GM23338 (cell line): ENCODE data around the gene RNF223. TPM values are rescaled to one million over a fixed set of nuclear protein-coding genes. Genes with fewer than 3 reads are reported as not detected.

Source experiments
- ATAC-seq: fragments of 200-7000 bp; cut with Tn5 transposase; 3 replicates; pipeline ENCODE4 v1.9.1; 2020
- DNase-seq: peaks from one replicate; pipeline ENCODE4 v3.0.0-alpha.2; 2015; ENCODE audit warnings: low spot score
- H2AFZ ChIP-seq: fragments of 200-600 bp; sonication (generic); 2 replicates; pipeline ENCODE4 v1.8.0; 2016; ENCODE audit warnings: antibody characterized with exemption, mild to moderate bottlenecking, moderate library complexity
- H3F3A ChIP-seq: fragments of 200-600 bp; sonication (generic); replicated peaks from 2 replicates; pipeline ENCODE4 v1.8.0; 2017; ENCODE audit warnings: antibody characterized with exemption, mixed run types, low read depth
- H3K27ac ChIP-seq: fragments of 200-600 bp; sonication (generic); 2 replicates; pipeline ENCODE4 v1.6.1; 2016; ENCODE audit warnings: low read depth
- H3K27me3 ChIP-seq: fragments of 200-600 bp; sonication (generic); 2 replicates; pipeline ENCODE4 v1.8.0; 2016; ENCODE audit warnings: mild to moderate bottlenecking, mixed run types, moderate library complexity; ENCODE audit not compliant: insufficient read depth
- H3K36me3 ChIP-seq: fragments of 200-600 bp; sonication (generic); 2 replicates; pipeline ENCODE4 v1.8.0; 2016; ENCODE audit warnings: mild to moderate bottlenecking; ENCODE audit not compliant: insufficient read depth
- H3K4me1 ChIP-seq: fragments of 200-600 bp; sonication (generic); 2 replicates; pipeline ENCODE4 v1.8.0; 2016; ENCODE audit warnings: mild to moderate bottlenecking, moderate library complexity; ENCODE audit not compliant: insufficient read depth
- H3K4me2 ChIP-seq: fragments of 200-600 bp; sonication (generic); 2 replicates; pipeline ENCODE4 v1.7.1; 2017; ENCODE audit warnings: mixed run types
- H3K4me3 ChIP-seq: fragments of 200-600 bp; sonication (generic); 2 replicates; pipeline ENCODE4 v1.6.1; 2016; ENCODE audit warnings: mixed run types
- H3K79me2 ChIP-seq: fragments of 200-600 bp; sonication (generic); replicated peaks from 2 replicates; pipeline ENCODE4 v1.8.0; 2017; ENCODE audit warnings: mild to moderate bottlenecking; ENCODE audit not compliant: insufficient read depth
- H3K9me2 ChIP-seq: fragments of 200-600 bp; sonication (generic); 2 replicates; pipeline ENCODE4 v1.8.0; 2017; ENCODE audit not compliant: insufficient read depth
- H4K20me1 ChIP-seq: fragments of 200-600 bp; sonication (generic); replicated peaks from 2 replicates; pipeline ENCODE4 v1.8.0; 2017; ENCODE audit warnings: mild to moderate bottlenecking; ENCODE audit not compliant: insufficient read depth
- H3K27ac Mint-ChIP-seq: 2 replicates; pipeline ENCODE4 v1.8.0; 2020; ENCODE audit warnings: inconsistent platforms, mild to moderate bottlenecking, moderate library complexity, mixed read lengths
- H3K27me3 Mint-ChIP-seq: 3 replicates; pipeline ENCODE4 v1.8.0; 2022; ENCODE audit warnings: low read depth, mild to moderate bottlenecking, moderate library complexity, mixed read lengths, inconsistent platforms; ENCODE audit not compliant: insufficient read depth, poor library complexity
- H3K36me3 Mint-ChIP-seq: 3 replicates; pipeline ENCODE4 v1.8.0; 2021; ENCODE audit warnings: low read depth, mild to moderate bottlenecking, inconsistent platforms, moderate library complexity, mixed read lengths
- H3K4me1 Mint-ChIP-seq: 3 replicates; pipeline ENCODE4 v1.8.0; 2020; ENCODE audit warnings: mild to moderate bottlenecking, inconsistent platforms, mixed read lengths
- H3K4me3 Mint-ChIP-seq: 3 replicates; pipeline ENCODE4 v1.8.0; 2021; ENCODE audit warnings: moderate library complexity, mild to moderate bottlenecking, inconsistent platforms, mixed read lengths
- H3K9me3 Mint-ChIP-seq: 3 replicates; pipeline ENCODE4 v1.8.0; 2020; ENCODE audit warnings: moderate library complexity, mild to moderate bottlenecking, inconsistent platforms, mixed read lengths
- CREB1 ChIP-seq: fragments of 250-450 bp; sonication (Bioruptor Pico); IDR thresholded peaks from 2 replicates; pipeline ENCODE4 v1.5.0; 2020; ENCODE audit warnings: low read depth, mild to moderate bottlenecking, moderate library complexity
- EZH2 ChIP-seq: fragments of 200-600 bp; sonication (generic); IDR thresholded peaks from one replicate; pipeline ENCODE4 v1.8.0; 2017; ENCODE audit warnings: antibody characterized with exemption, mild to moderate bottlenecking, low read depth; ENCODE audit not compliant: unreplicated experiment
- EZH2phosphoT487 ChIP-seq: fragments of 200-600 bp; sonication (generic); IDR thresholded peaks from one replicate; pipeline ENCODE4 v1.8.1; 2018; ENCODE audit warnings: antibody characterized with exemption; ENCODE audit not compliant: unreplicated experiment
- JUNB ChIP-seq: IDR thresholded peaks from one replicate; pipeline ENCODE4 v1.6.1; 2016; ENCODE audit warnings: antibody characterized with exemption; ENCODE audit not compliant: unreplicated experiment
- NANOG ChIP-seq: IDR thresholded peaks from 2 replicates; pipeline ENCODE4 v1.6.1; 2016; ENCODE audit warnings: antibody characterized with exemption, borderline replicate concordance
- POLR2AphosphoS5 ChIP-seq: IDR thresholded peaks from 2 replicates; pipeline ENCODE4 v1.6.1; 2016; ENCODE audit warnings: antibody characterized with exemption, low read depth
- REST ChIP-seq: IDR thresholded peaks from one replicate; pipeline ENCODE4 v1.6.1; 2018; ENCODE audit warnings: antibody characterized with exemption; ENCODE audit not compliant: unreplicated experiment
- STAT1 ChIP-seq: IDR thresholded peaks from one replicate; pipeline ENCODE4 v1.6.1; 2016; ENCODE audit warnings: antibody characterized with exemption; ENCODE audit not compliant: unreplicated experiment
- ZNF114 ChIP-seq: fragments of 250-450 bp; sonication (Bioruptor Pico); IDR thresholded peaks from 2 replicates; pipeline ENCODE4 v1.5.0; 2020; ENCODE audit warnings: mild to moderate bottlenecking, moderate library complexity
- ZNF331 ChIP-seq: fragments of 250-450 bp; sonication (Bioruptor Pico); IDR thresholded peaks from 2 replicates; pipeline ENCODE4 v1.5.0; 2020; ENCODE audit warnings: low read depth, mild to moderate bottlenecking, moderate library complexity
- polyA plus RNA-seq: library from polyadenylated mRNA; unstranded; fragments of >200 nt; fragmentation: Nextera tagmentation; extraction: Ambion mirVana; gene quantifications from 2 replicates; pipeline ENCODE4 v1.2.1, GENCODE V29; 2016
- total RNA-seq: library from RNA; depleted of rRNA; stranded (reverse); fragments of >200 nt; shearing (Covaris generic); gene quantifications from 2 replicates; pipeline ENCODE4 v1.2.3, GENCODE V29; 2014
- TF ChIP-seq, protein P1 (sequence below): IDR thresholded peaks from 2 replicates; pipeline ENCODE4 v1.6.1; 2016; ENCODE audit warnings: antibody characterized with exemption

The RNF223 gene
- total and polyA plus RNA-seq, 2 experiments from 2014 or later = not detected

DNA sequence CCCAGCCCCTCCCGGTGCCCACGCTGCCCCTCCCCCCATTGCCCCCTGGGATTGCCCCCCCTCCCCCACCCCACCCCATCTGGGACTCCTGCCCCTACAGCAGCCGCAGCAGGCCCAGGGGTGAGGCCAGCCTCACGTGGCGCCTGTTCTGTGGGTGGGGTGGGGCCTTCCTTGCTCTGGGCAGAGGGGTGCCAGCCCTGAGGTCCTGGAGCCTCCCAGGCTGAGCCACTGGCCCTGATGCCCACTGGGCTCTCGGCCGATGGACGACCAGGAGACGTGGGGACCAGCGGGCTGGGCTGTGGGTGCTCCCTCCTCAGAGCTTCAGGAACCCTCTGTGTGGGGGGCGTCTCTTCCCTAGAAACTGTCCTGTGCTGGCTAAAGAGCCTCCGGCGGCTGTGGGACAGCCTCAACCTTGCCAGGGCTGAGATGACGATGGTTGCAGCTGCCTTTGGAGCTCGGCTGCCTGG is 47.5 kb upstream of the RNF223 start (continued):
- no peak for TF ChIP-seq REST

DNA sequence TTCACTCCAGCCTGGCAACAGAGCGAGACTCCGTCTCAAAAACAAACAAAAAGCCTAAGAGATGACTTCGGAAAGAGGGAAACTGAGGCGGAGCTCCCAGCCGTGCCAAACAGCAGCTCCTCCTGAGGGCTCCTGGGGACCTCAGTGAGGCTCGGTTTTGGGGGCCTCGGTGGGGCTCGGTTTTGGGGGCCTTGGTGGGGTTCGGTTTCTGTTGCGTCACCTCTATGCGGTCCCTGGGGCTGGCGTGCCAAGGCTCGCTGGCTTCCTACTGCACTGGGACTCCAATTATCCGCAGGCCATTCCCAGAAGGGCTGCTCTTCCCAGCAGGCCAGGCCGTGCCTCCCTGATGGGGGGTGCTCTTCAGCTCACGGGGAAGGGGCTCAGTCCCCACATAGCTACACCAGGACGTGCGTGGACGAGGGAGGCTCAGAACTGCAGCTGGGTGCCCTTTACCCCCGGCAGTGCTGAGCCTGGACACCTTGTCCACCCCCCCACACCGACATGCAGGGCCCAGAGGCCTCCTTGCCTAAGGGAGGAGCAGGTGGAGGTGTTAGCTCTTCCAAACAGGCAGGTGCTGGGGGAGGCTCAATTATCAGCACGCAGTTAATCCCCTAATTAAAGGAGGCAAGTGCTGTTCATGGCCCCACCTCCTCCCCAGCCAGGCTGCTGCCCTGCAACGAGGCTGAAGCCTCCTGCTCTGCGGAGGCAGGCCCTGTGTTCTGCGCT is 46.9 kb upstream of the RNF223 start:
- ATAC-seq = no peak
- Histone ChIP-seq H3K4me3 (no peak overlapping the region), H3K79me2 (no peaks in the 10 kb centered on the region), H4K20me1 (no peaks in the 10 kb centered on the region), H2AFZ (no peak overlapping the region), H3K4me2 (no peak overlapping the region), H3K27ac (no peak overlapping the region), H3K9me2 (no peaks in the 10 kb centered on the region), H3F3A (no peaks in the 10 kb centered on the region), H3K4me1 (no peaks in the 10 kb centered on the region), H3K36me3 (no peaks in the 10 kb centered on the region), H3K27me3 (peaks cover 11% of the 10 kb centered on the region)
- H3K9me3 Mint-ChIP-seq = peaks cover 8% of the 10 kb centered on the region; the same call in 2 of the 3 replicates
- H3K27me3 Mint-ChIP-seq = peaks cover 15% of the 10 kb centered on the region
- no peak overlapping the region for H3K27ac Mint-ChIP-seq
- H3K4me3 Mint-ChIP-seq = no peak overlapping the region
- H3K4me1 Mint-ChIP-seq = peaks cover 2% of the 10 kb centered on the region; the same call in 1 of the 3 replicates
- no peaks in the 10 kb centered on the region for H3K36me3 Mint-ChIP-seq
- TF ChIP-seq ZNF331 (no peak), POLR2AphosphoS5 (no peak), STAT1 (no peak), ZNF114 (CRISPR knock-in tag) (no peak), JUNB (no peak), EZH2 (no peak)
- TF ChIP-seq, protein P1, sequence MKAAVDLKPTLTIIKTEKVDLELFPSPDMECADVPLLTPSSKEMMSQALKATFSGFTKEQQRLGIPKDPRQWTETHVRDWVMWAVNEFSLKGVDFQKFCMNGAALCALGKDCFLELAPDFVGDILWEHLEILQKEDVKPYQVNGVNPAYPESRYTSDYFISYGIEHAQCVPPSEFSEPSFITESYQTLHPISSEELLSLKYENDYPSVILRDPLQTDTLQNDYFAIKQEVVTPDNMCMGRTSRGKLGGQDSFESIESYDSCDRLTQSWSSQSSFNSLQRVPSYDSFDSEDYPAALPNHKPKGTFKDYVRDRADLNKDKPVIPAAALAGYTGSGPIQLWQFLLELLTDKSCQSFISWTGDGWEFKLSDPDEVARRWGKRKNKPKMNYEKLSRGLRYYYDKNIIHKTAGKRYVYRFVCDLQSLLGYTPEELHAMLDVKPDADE = no peak
- DNase-seq = no peak

GRCh38 chr1:1120096-1120495 is 46.0 kb upstream of the RNF223 start:
- Histone ChIP-seq H3K79me2 (peaks cover under 1% of the 10 kb centered on the region; the same call in 1 of the 2 replicates), H3K36me3 (no peaks in the 10 kb centered on the region), H3K4me3 (no peak overlapping the region), H3K4me1 (no peaks in the 10 kb centered on the region), H3K27me3 (peaks cover 11% of the 10 kb centered on the region), H2AFZ (no peak overlapping the region), H3K27ac (no peak overlapping the region), H3K4me2 (no peak overlapping the region), H3F3A (no peaks in the 10 kb centered on the region), H3K9me2 (no peaks in the 10 kb centered on the region), H4K20me1 (no peaks in the 10 kb centered on the region)
- Mint-ChIP-seq H3K27me3 (peaks cover 15% of the 10 kb centered on the region), H3K27ac (no peak overlapping the region), H3K36me3 (0 out of 3 replicates have a peak, but pooled peaks cover under 1% of the 10 kb centered on the region), H3K4me3 (no peak overlapping the region), H3K9me3 (peaks cover 8% of the 10 kb centered on the region; the same call in 2 of the 3 replicates), H3K4me1 (peaks cover 3% of the 10 kb centered on the region; the same call in 2 of the 3 replicates)
- ATAC-seq = no peak
- DNase-seq = no peak
- no peak for TF ChIP-seq ZNF114 (CRISPR knock-in tag)
- TF ChIP-seq JUNB = no peak
- no peak for TF ChIP-seq NANOG
- no peak for TF ChIP-seq REST
- no peak for TF ChIP-seq EZH2
- TF ChIP-seq ZNF331 = no peak
- TF ChIP-seq EZH2phosphoT487 = no peak
- no peak for TF ChIP-seq STAT1
- no peak for TF ChIP-seq CREB1
